Osteoblast (primary cell): Measurements from ENCODE around the gene RHPN2. TPM values are rescaled to one million over a fixed set of nuclear protein-coding genes. Genes with fewer than 3 reads are reported as not detected.
"Not testable (repeated sequence)": the region's sequence is repeated elsewhere in the genome, so short reads cannot be mapped to it uniquely, and the experiment has no call there.

ENCODE experiments used
- DNase-seq: peaks from one replicate; pipeline ENCODE4 v3.0.0; 2011; ENCODE audit warnings: low spot score, mixed read lengths; ENCODE audit not compliant: insufficient read length; ENCODE audit errors: missing footprints
- H2AFZ ChIP-seq: 2 replicates; pipeline ENCODE4 v1.6.0; 2011; ENCODE audit warnings: mild to moderate bottlenecking, low read length
- H3K27ac ChIP-seq: 2 replicates; pipeline ENCODE4 v1.5.1; 2011; ENCODE audit warnings: mild to moderate bottlenecking, low read depth, low read length, moderate library complexity
- H3K27me3 ChIP-seq: 2 replicates; pipeline ENCODE4 v1.6.0; 2012; ENCODE audit warnings: mild to moderate bottlenecking, control low read depth, inconsistent platforms, low read length, moderate library complexity; ENCODE audit not compliant: insufficient read depth
- H3K36me3 ChIP-seq: 2 replicates; pipeline ENCODE4 v1.5.1; 2011; ENCODE audit warnings: mild to moderate bottlenecking, low read length, control low read depth, moderate library complexity; ENCODE audit not compliant: insufficient read depth
- H3K4me1 ChIP-seq: 2 replicates; pipeline ENCODE4 v1.5.1; 2011; ENCODE audit warnings: mild to moderate bottlenecking, low read length, control low read depth, moderate library complexity; ENCODE audit not compliant: insufficient read depth
- H3K4me2 ChIP-seq: 2 replicates; pipeline ENCODE4 v1.6.0; 2011; ENCODE audit warnings: mild to moderate bottlenecking, low read length; ENCODE audit not compliant: insufficient read depth
- H3K4me3 ChIP-seq: fragments of 200-600 bp; sonication (generic); 3 replicates; pipeline ENCODE4 v1.5.1; 2012; ENCODE audit warnings: mild to moderate bottlenecking, low read length, inconsistent platforms; ENCODE audit not compliant: insufficient read depth
- H3K79me2 ChIP-seq: 2 replicates; pipeline ENCODE4 v1.6.0; 2012; ENCODE audit warnings: mild to moderate bottlenecking, low read length, control low read depth, inconsistent platforms; ENCODE audit not compliant: insufficient read depth
- H3K9me3 ChIP-seq: 2 replicates; pipeline ENCODE4 v1.5.1; 2011; ENCODE audit warnings: low read depth, low read length, control low read depth
- H4K20me1 ChIP-seq: 2 replicates; pipeline ENCODE4 v1.6.0; 2012; ENCODE audit warnings: mild to moderate bottlenecking, low read length, control low read depth; ENCODE audit not compliant: insufficient read depth
- CTCF ChIP-seq: IDR thresholded peaks from 2 replicates; pipeline ENCODE4 v1.5.1; 2011; ENCODE audit warnings: mild to moderate bottlenecking, low read depth, low read length, moderate library complexity; ENCODE audit errors: extremely low read depth
- total RNA-seq: library from RNA; depleted of rRNA; stranded (reverse); fragments of >200 nt; gene quantifications from 2 replicates; pipeline ENCODE4 v1.2.3, GENCODE V29; 2012

The RHPN2 gene
- total RNA-seq, 1 donor, result 1.4 TPM

- H3K36me3 ChIP-seq, result peaks cover 44% of the 10 kb centered on the region
- H3K27me3 ChIP-seq, result no peaks in the 10 kb centered on the region
- no peaks in the 10 kb centered on the region for H4K20me1 ChIP-seq
- no peaks in the 10 kb centered on the region for H3K79me2 ChIP-seq
- no peak for DNase-seq
- H2AFZ ChIP-seq, result no peak overlapping the region
- no peak overlapping the region for H3K27ac ChIP-seq
- no peak overlapping the region for H3K4me3 ChIP-seq
- no peak overlapping the region for H3K4me2 ChIP-seq
- no peaks in the 10 kb centered on the region for H3K4me1 ChIP-seq
- H3K9me3 ChIP-seq, result no peaks in the 10 kb centered on the region
- TF ChIP-seq CTCF, result no peak
These were observed 119.4 kb downstream of the RHPN2 start for GRCh38 chr19:32945260-32945659.

- not testable (repeated sequence) for H3K4me2 ChIP-seq, H3K27ac ChIP-seq, H3K79me2 ChIP-seq, H3K4me3 ChIP-seq, H2AFZ ChIP-seq, H3K27me3 ChIP-seq, H4K20me1 ChIP-seq, H3K9me3 ChIP-seq, DNase-seq, H3K4me1 ChIP-seq
- peaks cover 27% of the 10 kb centered on the region for H3K36me3 ChIP-seq
These were observed 123.4 kb downstream of the RHPN2 start for GRCh38 chr19:32941273-32941672.

GRCh38 chr19:32936065-32936464, 128.6 kb downstream of the RHPN2 start:
- H3K27me3 ChIP-seq, result no peaks in the 10 kb centered on the region
- no peaks in the 10 kb centered on the region for H3K79me2 ChIP-seq
- H2AFZ ChIP-seq, result no peak overlapping the region
- DNase-seq, result no peak
- peaks cover 21% of the 10 kb centered on the region for H3K36me3 ChIP-seq
- H3K27ac ChIP-seq, result no peak overlapping the region
- no peaks in the 10 kb centered on the region for H3K9me3 ChIP-seq
- no peaks in the 10 kb centered on the region for H3K4me1 ChIP-seq
- no peak overlapping the region for H3K4me2 ChIP-seq
- no peak overlapping the region for H3K4me3 ChIP-seq
- no peaks in the 10 kb centered on the region for H4K20me1 ChIP-seq
- TF ChIP-seq CTCF, result no peak

- DNase-seq, result no peak
- TF ChIP-seq CTCF, result no peak
These were observed 129.1 kb downstream of the RHPN2 start for GRCh38 chr19:32935629-32936028.

More at GRCh38 chr19:32935629-32936028, 129.1 kb downstream of the RHPN2 start:
- no peaks in the 10 kb centered on the region for H3K27me3 ChIP-seq
- no peaks in the 10 kb centered on the region for H3K9me3 ChIP-seq
- H3K4me1 ChIP-seq, result no peaks in the 10 kb centered on the region
- H3K4me2 ChIP-seq, result no peak overlapping the region
- H2AFZ ChIP-seq, result no peak overlapping the region
- no peaks in the 10 kb centered on the region for H3K79me2 ChIP-seq
- H4K20me1 ChIP-seq, result no peaks in the 10 kb centered on the region
- peaks cover 22% of the 10 kb centered on the region for H3K36me3 ChIP-seq
- no peak overlapping the region for H3K4me3 ChIP-seq
- no peak overlapping the region for H3K27ac ChIP-seq
